A549 (cell line): ENCODE measurements around the gene KIF21A.

Experiments
- POLR2A ChIP-seq: IDR thresholded peaks from 2 replicates; pipeline ENCODE4 v1.6.1; 2012; ENCODE audit warnings: mild to moderate bottlenecking, low read length
- SMC3 ChIP-seq: fragments of >200 bp; sonication (Bioruptor Twin); formaldehyde crosslinking; IDR thresholded peaks from 3 replicates; pipeline ENCODE4 v1.6.1; 2018; ENCODE audit warnings: inconsistent platforms
- ZFP36 ChIP-seq: fragments of 450-650 bp; IDR thresholded peaks from 2 replicates; pipeline ENCODE4 v1.6.1; 2014; ENCODE audit warnings: borderline replicate concordance; ENCODE audit not compliant: partially characterized antibody

DNA sequence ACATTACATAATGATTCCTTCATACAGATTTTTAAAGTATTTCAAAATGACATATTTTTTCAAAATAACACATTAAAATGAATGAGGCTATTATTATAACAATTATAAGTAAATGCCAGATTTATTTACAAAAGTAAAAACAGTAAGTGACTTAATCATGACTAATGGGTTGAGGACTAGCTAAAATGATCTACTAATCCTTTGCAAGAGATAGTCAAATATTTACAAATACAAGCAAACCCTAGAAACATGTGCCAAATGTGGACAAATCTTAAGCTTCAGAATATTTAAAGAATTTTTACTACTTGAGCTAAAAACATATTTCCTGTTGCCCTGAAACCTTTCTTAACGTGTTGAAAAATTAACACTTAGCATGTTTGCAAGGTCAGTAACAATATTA is 74.8 kb downstream of the KIF21A start:
- TF ChIP-seq ZFP36 (no peak), SMC3 (no peak), POLR2A (no peak)
